ENCODE results near the gene FGF4.
A peak's percentile ranks its signal among the peaks of the same experiment; 100 is the strongest.

Gene FGF4

GRCh38 chr11:69797737-69798528, 22.8 kb upstream of the FGF4 start:
- Mint-ChIP-seq H3K9me3 (peaks cover 3% of the 10 kb centered on the region), H3K4me3 (no peak overlapping the region), H3K27ac (no peak overlapping the region), H3K36me3 (no peaks in the 10 kb centered on the region), H3K4me1 (no peaks in the 10 kb centered on the region), H3K27me3 (peaks cover 17% of the 10 kb centered on the region)
- ATAC-seq = no peak

GRCh38 chr11:69797156-69797555, 22.0 kb upstream of the FGF4 start:
- peak; percentile 22 for ATAC-seq
- no peak overlapping the region for H3K4me3 Mint-ChIP-seq
- peaks cover 22% of the 10 kb centered on the region for H3K27me3 Mint-ChIP-seq
- H3K27ac Mint-ChIP-seq = no peak overlapping the region
- no peaks in the 10 kb centered on the region for H3K4me1 Mint-ChIP-seq
- H3K9me3 Mint-ChIP-seq = no peaks in the 10 kb centered on the region
- H3K36me3 Mint-ChIP-seq = no peaks in the 10 kb centered on the region

GRCh38 chr11:69796063-69796462, 20.9 kb upstream of the FGF4 start:
- H3K4me3 Mint-ChIP-seq = no peak overlapping the region
- H3K4me1 Mint-ChIP-seq = no peaks in the 10 kb centered on the region
- no peaks in the 10 kb centered on the region for H3K9me3 Mint-ChIP-seq
- no peak for ATAC-seq
- H3K27me3 Mint-ChIP-seq = peaks cover 12% of the 10 kb centered on the region
- H3K27ac Mint-ChIP-seq = no peak overlapping the region
- no peaks in the 10 kb centered on the region for H3K36me3 Mint-ChIP-seq

- Mint-ChIP-seq H3K27ac (no peak overlapping the region), H3K27me3 (peaks cover 10% of the 10 kb centered on the region), H3K4me1 (no peaks in the 10 kb centered on the region), H3K4me3 (no peak overlapping the region), H3K9me3 (no peaks in the 10 kb centered on the region), H3K36me3 (no peaks in the 10 kb centered on the region)
- no peak for ATAC-seq
Measured at GRCh38 chr11:69791276-69792180, 16.4 kb upstream of the FGF4 start.

- Mint-ChIP-seq H3K36me3 (no peaks in the 10 kb centered on the region), H3K27ac (no peak overlapping the region), H3K4me1 (no peaks in the 10 kb centered on the region), H3K4me3 (no peak overlapping the region), H3K27me3 (peaks cover 10% of the 10 kb centered on the region), H3K9me3 (no peaks in the 10 kb centered on the region)
- ATAC-seq = no peak
Measured at GRCh38 chr11:69788956-69789355, 13.8 kb upstream of the FGF4 start.

- H3K27ac Mint-ChIP-seq = no peak overlapping the region
- no peak overlapping the region for H3K4me3 Mint-ChIP-seq
- no peak for ATAC-seq
- no peaks in the 10 kb centered on the region for H3K36me3 Mint-ChIP-seq
- H3K27me3 Mint-ChIP-seq = peaks cover 5% of the 10 kb centered on the region
- no peaks in the 10 kb centered on the region for H3K9me3 Mint-ChIP-seq
- no peaks in the 10 kb centered on the region for H3K4me1 Mint-ChIP-seq
Measured at GRCh38 chr11:69787906-69788305, 12.8 kb upstream of the FGF4 start.

GRCh38 chr11:69787457-69787856, 12.3 kb upstream of the FGF4 start:
- no peaks in the 10 kb centered on the region for H3K4me1 Mint-ChIP-seq
- H3K27ac Mint-ChIP-seq = no peak overlapping the region
- no peaks in the 10 kb centered on the region for H3K36me3 Mint-ChIP-seq
- H3K9me3 Mint-ChIP-seq = no peaks in the 10 kb centered on the region
- peaks cover under 1% of the 10 kb centered on the region for H3K27me3 Mint-ChIP-seq
- no peak for ATAC-seq
- H3K4me3 Mint-ChIP-seq = no peak overlapping the region

- ATAC-seq = no peak
- Mint-ChIP-seq H3K4me3 (no peak overlapping the region), H3K4me1 (no peaks in the 10 kb centered on the region), H3K27me3 (peaks cover 17% of the 10 kb centered on the region), H3K27ac (no peak overlapping the region), H3K9me3 (no peaks in the 10 kb centered on the region), H3K36me3 (no peaks in the 10 kb centered on the region)
Measured at GRCh38 chr11:69781241-69781640, 6.1 kb upstream of the FGF4 start.

- H3K4me1 Mint-ChIP-seq = no peaks in the 10 kb centered on the region
- H3K27ac Mint-ChIP-seq = no peak overlapping the region
- ATAC-seq = no peak
- H3K27me3 Mint-ChIP-seq = peaks cover 26% of the 10 kb centered on the region
- H3K9me3 Mint-ChIP-seq = no peaks in the 10 kb centered on the region
- H3K36me3 Mint-ChIP-seq = no peaks in the 10 kb centered on the region
- H3K4me3 Mint-ChIP-seq = no peak overlapping the region
Measured at GRCh38 chr11:69778373-69778772, 3.2 kb upstream of the FGF4 start.

- Mint-ChIP-seq H3K9me3 (peaks cover under 1% of the 10 kb centered on the region), H3K27me3 (peaks cover 29% of the 10 kb centered on the region)
Measured at GRCh38 chr11:69774354-69775162, 583 bp downstream of the FGF4 start.

GRCh38 chr11:69773626-69774353, 1.4 kb downstream of the FGF4 start:
- no peak for ATAC-seq
- Mint-ChIP-seq H3K9me3 (peaks cover 3% of the 10 kb centered on the region), H3K4me1 (no peaks in the 10 kb centered on the region), H3K27me3 (peaks cover 37% of the 10 kb centered on the region), H3K36me3 (no peaks in the 10 kb centered on the region), H3K4me3 (no peak overlapping the region), H3K27ac (no peak overlapping the region)

More at GRCh38 chr11:69774354-69775162, 583 bp downstream of the FGF4 start:
- Mint-ChIP-seq H3K4me1 (no peaks in the 10 kb centered on the region), H3K4me3 (no peak overlapping the region), H3K27ac (no peak overlapping the region), H3K36me3 (no peaks in the 10 kb centered on the region)
- no peak for ATAC-seq

GRCh38 chr11:69771466-69771865, 3.7 kb downstream of the FGF4 start:
- H3K27me3 Mint-ChIP-seq = peaks cover 36% of the 10 kb centered on the region
- no peak overlapping the region for H3K4me3 Mint-ChIP-seq

GRCh38 chr11:69770540-69770939, 4.6 kb downstream of the FGF4 start:
- H3K9me3 Mint-ChIP-seq = peaks cover 5% of the 10 kb centered on the region
- H3K36me3 Mint-ChIP-seq = no peaks in the 10 kb centered on the region
- no peak for ATAC-seq
- H3K27me3 Mint-ChIP-seq = peaks cover 36% of the 10 kb centered on the region
- H3K4me1 Mint-ChIP-seq = no peaks in the 10 kb centered on the region
- no peak overlapping the region for H3K27ac Mint-ChIP-seq
- no peak overlapping the region for H3K4me3 Mint-ChIP-seq

More at GRCh38 chr11:69771466-69771865, 3.7 kb downstream of the FGF4 start:
- no peak for ATAC-seq
- no peak overlapping the region for H3K27ac Mint-ChIP-seq
- H3K36me3 Mint-ChIP-seq = no peaks in the 10 kb centered on the region
- H3K9me3 Mint-ChIP-seq = peaks cover 3% of the 10 kb centered on the region
- no peaks in the 10 kb centered on the region for H3K4me1 Mint-ChIP-seq

- Mint-ChIP-seq H3K4me1 (no peaks in the 10 kb centered on the region), H3K9me3 (peaks cover 5% of the 10 kb centered on the region), H3K27ac (no peak overlapping the region), H3K4me3 (no peak overlapping the region), H3K27me3 (peaks cover 68% of the 10 kb centered on the region), H3K36me3 (no peaks in the 10 kb centered on the region)
- ATAC-seq = no peak
Measured at GRCh38 chr11:69765498-69765995, 9.6 kb downstream of the FGF4 start.
